ENCODE results near the gene BBS9.

- TF ChIP-seq CTCF (IDR thresholded peaks at IDR 0.05 in 2 of 3, conservative IDR thresholded peaks at IDR 0.05 in 1 of 3; ENCODE audit: insufficient read depth in 2 of 3, low read depth in 1 of 3, low read length in 3 of 3) (no peak), HMGN3 (IDR thresholded peaks at IDR 0.05; ENCODE audit: borderline replicate concordance, extremely low read depth, insufficient read length, low read depth, low read length) (no peak), ZNF134 (CRISPR knock-in tag; conservative IDR thresholded peaks at IDR 0.05) (no peak), FOXM1 (IDR thresholded peaks at IDR 0.05; ENCODE audit: low read depth) (no peak), FOXM1 (CRISPR knock-in tag; IDR thresholded peaks at IDR 0.05; ENCODE audit: low read depth) (no peak), ZNF384 (IDR thresholded peaks at IDR 0.05; ENCODE audit: low read depth, low read length) (no peak), AFF4 (CRISPR knock-in tag; IDR thresholded peaks at IDR 0.05) (no peak), PHF8 (IDR thresholded peaks at IDR 0.05; ENCODE audit: borderline replicate concordance, low read length) (no peak), ZKSCAN1 (IDR thresholded peaks at IDR 0.05; ENCODE audit: low read depth, low read length) (no peak), KLF13 (tag; IDR thresholded peaks at IDR 0.05; ENCODE audit: borderline replicate concordance, low read depth) (no peak), EGR1 (conservative IDR thresholded peaks at IDR 0.05) (no peak), MEF2A (IDR thresholded peaks at IDR 0.05; ENCODE audit: control insufficient read depth, low read depth, low read length) (no peak), PHB2 (IDR thresholded peaks at IDR 0.05; ENCODE audit: low read depth) (no peak)
- TF ChIP-seq, protein P1, sequence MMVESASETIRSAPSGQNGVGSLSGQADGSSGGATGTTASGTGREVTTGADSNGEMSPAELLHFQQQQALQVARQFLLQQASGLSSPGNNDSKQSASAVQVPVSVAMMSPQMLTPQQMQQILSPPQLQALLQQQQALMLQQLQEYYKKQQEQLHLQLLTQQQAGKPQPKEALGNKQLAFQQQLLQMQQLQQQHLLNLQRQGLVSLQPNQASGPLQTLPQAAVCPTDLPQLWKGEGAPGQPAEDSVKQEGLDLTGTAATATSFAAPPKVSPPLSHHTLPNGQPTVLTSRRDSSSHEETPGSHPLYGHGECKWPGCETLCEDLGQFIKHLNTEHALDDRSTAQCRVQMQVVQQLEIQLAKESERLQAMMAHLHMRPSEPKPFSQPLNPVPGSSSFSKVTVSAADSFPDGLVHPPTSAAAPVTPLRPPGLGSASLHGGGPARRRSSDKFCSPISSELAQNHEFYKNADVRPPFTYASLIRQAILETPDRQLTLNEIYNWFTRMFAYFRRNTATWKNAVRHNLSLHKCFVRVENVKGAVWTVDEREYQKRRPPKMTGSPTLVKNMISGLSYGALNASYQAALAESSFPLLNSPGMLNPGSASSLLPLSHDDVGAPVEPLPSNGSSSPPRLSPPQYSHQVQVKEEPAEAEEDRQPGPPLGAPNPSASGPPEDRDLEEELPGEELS (CRISPR knock-in tag; IDR thresholded peaks at IDR 0.05; ENCODE audit: borderline replicate concordance), result no peak
Measured at GRCh38 chr7:33215992-33216391, 86.6 kb downstream of the BBS9 start.

Measured in K562 (cell line).